Activated CD4-positive, alpha-beta T cell treated with anti-CD3 and anti-CD28 coated beads, Interleukin-2, amount 50 U/mL, for 4 hours (primary cell): ENCODE measurements around the gene CTBS.
"Not testable (repeated sequence)": the region's sequence is repeated elsewhere in the genome, so short reads cannot be mapped to it uniquely, and the experiment has no call there.

Experiments
- DNase-seq, 2 experiments: peaks; one replicate each; pipeline ENCODE4 v3.0.0-alpha.2; 2020

The CTBS gene

DNA sequence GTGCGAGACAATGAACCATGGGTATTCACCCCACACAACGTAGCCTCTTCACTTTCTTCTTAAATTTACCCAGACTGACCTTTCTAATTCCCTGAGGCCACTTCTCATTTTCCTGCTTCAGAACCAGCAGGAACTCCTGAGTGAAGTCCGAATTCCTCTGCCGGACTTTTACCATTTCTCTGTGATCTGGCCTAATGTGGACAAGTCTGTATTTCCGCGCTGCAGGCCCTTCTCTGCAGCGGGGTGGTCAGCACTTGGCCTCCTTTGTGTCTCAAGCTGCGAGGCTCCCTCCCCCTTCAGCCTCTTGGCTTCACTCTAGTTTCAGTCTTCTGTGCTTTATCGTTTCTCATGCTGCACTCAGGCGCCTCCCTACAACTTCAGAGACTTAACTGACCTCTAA, 9.4 kb upstream of the CTBS start:
- DNase-seq: no peak

DNA sequence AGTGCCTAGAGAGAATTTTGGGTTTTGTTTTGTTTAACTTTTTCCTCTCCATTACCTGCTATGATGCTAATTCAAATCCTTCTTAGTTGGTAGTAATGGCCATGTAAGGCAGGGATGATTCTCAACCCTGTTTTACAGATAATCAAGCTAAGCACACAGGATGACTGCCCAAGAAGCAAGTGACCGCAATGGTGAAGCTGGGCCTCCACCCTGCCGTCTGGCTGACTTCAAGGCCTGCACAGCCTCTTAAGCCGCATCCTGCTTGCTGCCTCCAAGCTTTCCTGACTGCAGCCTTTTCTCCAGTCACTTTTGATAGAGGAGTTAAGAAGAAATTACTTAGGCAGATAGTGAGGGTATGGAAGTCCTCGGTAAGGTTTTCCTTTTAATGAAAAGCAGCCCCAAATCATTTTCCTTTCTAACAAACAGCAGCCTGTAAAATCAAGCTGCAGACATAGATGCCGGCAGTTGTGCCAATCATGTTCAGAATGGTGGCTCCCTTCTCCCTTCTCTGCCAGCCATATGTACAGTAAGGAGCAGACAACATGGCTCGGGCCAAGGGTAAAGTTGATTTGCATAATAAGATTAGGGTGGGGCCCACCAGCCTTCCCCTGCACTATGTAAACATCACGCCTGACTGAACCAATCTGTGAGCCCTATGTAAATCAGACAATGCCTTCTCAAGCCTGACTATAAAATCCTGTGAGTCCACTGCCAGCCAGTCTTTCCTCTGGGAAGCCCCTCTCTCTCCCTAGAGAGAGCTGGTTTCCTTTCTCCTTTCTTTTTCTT, 8.8 kb upstream of the CTBS start:
- DNase-seq: no peak

DNA sequence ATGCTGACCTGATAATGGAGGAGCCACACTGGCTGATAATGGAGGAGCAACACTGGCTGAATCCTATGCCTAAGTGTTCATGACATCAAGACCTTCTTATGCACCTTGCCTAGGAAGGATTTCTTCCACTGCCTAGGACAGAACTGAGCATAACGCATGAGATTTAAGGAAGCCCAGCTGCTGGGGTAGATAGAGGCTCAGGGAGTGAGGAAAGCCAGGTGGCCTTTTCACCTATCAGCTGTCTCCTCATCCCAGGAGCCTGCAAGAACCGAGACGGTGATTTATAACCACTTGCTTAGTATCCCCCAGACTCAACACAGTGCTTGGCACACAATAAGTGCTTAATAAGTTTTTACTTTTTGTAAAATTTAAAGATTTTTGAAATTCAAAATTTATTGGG, 7.4 kb upstream of the CTBS start:
- no peak for DNase-seq

DNA sequence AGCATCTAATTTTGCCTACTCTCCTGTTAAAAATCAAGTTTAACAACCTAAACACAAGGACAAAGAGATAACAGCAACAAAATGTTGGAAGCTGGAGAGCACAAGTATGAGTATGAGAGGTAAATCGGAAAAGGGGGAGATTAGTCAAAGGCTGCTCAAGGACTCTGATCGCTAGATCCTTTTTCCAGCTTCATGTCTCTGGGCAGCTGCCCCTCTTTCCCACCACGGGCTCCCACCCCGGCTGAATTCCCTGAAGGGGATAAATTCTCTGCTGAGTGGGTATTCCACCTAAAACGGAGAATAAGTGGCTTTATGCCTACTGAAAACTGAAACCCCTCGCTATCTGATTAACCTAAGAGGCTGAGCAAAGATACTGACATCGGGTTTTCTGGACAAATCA, 696 bp upstream of the CTBS start:
- no peak for DNase-seq

DNA sequence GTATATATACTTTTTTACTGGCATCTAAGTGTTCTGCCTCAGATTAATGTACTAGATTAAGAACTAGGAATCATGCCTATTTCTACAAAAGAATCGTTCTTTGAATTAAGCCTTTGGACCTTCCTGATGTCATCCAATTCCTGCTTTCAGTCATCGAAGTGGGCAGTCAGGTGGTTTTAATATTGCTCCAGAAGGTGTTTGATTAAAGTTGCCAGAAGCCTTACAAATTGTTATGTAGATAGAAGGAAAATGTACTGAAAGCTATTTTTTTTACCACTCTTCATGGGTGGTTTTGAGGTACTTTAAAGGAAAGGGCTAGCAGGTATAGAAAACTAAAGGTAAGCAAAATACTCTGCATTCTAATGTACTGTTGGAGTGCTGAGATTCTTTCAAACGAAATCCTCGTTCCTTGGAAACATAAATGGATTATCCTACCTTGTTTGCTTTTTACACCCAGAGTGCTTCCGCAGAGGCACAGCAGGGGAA, 716 bp downstream of the CTBS start:
- no peak for DNase-seq

- no peak for DNase-seq
Observed at GRCh38 chr1:84571150-84571535, 3.1 kb downstream of the CTBS start.

- no peak for DNase-seq
Observed at GRCh38 chr1:84570436-84571149, 3.6 kb downstream of the CTBS start.

- DNase-seq: no peak
Observed at GRCh38 chr1:84569216-84569615, 5.0 kb downstream of the CTBS start.

DNA sequence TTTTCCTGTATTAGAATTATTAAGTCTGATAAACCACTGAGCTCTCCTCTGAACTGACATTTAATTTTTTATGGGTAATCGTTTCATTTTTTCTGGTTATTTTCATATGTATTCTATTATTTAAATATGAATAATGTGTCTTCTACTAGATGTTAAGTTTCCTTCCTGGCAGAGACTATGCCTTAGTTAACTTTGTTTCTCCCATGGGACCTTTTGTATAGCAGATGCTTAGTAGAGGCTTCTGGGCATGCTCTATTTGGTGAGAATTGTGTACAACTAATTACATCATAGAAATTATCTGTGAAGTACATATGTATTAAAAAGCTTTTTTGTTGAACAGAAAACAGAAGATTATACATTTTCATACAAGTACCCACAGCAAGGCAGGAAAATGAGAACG, 23.4 kb downstream of the CTBS start:
- DNase-seq: no peak

DNA sequence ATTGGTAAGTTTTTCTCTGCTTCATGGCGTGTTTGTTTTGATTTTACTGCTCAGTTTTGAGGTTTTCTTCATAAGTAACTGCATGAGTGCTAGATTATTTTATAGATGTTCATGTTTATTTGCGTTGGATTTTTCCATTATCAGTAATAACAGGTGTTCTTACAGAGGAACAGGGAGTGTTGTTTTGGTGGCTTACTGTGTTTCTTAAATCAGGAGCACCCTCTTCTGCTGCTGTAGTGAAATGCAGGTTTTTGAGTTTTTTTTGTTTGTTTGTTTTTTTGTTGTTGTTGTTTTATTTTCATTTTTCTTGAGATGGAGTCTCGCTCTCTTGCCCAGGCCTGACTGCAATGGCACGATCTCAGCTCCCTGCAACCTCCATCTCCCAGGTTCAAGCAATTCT, 32.6 kb downstream of the CTBS start:
- DNase-seq: no peak

- DNase-seq: no peak
Observed at GRCh38 chr1:84540759-84541158, 33.5 kb downstream of the CTBS start.

DNA sequence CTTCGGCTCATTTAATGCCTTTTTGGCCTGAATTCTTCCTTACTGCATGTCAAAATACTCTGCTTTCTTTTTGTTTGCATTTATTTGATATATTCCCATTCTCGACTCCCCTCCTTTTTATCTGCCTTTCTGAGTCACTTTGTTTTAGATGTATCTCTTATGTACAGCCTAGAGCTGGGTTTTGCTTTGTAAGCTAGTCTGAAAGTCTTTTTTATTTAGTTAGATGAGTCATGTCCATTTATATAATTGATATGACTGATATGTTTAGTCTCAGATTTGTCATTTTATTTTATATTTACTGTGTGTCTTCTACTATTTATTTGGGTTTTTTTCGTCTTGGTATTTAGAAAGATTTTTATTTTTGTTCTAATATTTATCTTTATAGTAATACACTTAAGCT, 34.3 kb downstream of the CTBS start:
- no peak for DNase-seq

GRCh38 chr1:84538599-84538998, 35.6 kb downstream of the CTBS start:
- DNase-seq: no peak

DNA sequence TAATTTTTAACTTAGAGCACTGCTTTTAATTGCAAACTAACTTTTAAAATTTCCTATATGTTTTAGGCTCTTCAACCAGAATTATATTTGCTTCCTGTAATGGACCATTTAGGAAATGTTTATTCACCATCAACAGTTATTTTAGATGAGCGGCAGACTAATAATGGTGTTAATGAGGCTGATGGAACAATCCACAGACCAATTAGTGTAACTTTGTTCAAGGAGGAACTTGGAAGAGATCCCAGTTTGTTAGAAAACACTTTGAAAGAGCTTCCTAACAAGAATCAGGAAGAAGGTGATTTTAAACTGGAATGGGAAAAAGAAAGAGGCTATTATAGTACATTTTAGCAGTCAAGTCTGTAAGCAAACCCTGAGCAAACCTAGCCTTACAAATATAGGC, 48.5 kb downstream of the CTBS start:
- no peak for DNase-seq

DNA sequence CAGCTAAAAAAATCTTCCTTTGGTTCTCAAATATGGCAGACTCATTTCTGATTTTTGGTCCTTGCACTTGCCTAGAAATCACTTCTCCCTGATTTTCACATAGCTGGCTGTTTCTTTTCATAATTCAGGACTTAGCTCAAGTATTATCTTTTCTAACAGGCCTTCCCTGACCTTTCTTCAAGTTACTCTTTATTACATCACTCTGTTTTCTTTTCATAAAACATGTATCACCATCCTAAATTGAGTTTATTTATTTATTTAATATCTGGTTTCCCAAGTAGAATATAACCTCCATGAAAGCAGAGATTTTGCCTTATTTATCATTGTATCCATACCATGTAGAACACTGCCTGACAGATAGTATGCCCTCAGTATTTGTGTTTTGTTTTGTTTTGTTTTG, 49.6 kb downstream of the CTBS start:
- DNase-seq: no peak

DNA sequence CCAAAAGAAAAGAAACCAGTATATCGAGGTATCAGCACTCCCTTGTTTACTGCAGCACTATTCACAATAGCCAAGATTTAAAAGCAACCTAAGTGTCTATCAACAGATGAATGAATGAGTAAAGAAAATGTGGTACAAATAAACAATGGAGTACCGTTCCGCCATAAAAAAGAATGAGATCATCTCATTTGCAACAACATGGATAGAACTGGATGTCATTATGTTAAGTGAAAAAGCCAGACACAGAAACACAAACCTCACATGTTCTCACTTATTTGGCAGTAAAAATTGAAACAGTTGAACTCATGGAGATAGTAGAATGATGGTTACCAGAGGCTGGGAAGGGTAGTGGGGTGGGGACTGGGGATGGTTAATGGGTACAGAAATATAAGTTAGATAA, 63.6 kb downstream of the CTBS start:
- DNase-seq: no peak

GRCh38 chr1:84510165-84510564, 64.1 kb downstream of the CTBS start:
- DNase-seq: no peak

DNA sequence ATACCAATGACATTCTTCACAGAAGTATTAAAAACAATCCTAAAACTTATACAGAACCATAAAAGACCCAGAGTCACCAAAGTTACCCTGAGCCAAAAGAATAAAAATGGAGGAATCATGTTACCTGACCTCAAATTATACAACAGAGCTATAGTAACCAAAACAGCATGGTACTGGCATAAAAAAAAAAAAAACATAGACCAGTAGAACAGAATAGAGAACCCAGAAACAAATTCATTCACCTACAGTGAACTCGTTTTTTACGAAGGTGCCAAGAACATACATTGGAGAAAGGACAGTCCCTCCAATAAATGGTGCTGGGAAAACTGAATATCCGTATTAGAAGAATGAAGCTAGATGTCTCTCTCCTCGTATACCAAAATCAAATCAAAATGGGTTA, 65.2 kb downstream of the CTBS start:
- DNase-seq: no peak

- DNase-seq: no peak
Observed at GRCh38 chr1:84508510-84508909, 65.7 kb downstream of the CTBS start.

DNA sequence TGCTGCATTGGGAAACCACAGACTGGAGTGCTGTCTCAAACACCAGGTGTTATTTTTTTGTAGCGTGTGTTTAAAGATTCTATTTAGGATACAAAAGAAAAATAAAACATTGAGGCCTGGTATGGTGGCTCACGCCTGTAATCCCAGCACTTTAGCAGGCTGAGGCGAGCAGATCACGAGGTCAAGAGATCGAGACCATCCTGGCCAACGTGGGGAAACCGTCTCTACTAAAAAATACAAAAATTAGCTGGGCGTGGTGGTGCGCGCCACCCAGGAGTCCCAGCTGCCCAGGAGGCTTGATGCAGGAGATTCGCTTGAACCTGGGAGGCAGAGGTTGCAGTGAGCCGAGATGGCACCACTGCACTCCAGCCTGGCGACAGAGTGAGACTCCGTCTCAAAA, 66.4 kb downstream of the CTBS start:
- not testable (repeated sequence) for DNase-seq

DNA sequence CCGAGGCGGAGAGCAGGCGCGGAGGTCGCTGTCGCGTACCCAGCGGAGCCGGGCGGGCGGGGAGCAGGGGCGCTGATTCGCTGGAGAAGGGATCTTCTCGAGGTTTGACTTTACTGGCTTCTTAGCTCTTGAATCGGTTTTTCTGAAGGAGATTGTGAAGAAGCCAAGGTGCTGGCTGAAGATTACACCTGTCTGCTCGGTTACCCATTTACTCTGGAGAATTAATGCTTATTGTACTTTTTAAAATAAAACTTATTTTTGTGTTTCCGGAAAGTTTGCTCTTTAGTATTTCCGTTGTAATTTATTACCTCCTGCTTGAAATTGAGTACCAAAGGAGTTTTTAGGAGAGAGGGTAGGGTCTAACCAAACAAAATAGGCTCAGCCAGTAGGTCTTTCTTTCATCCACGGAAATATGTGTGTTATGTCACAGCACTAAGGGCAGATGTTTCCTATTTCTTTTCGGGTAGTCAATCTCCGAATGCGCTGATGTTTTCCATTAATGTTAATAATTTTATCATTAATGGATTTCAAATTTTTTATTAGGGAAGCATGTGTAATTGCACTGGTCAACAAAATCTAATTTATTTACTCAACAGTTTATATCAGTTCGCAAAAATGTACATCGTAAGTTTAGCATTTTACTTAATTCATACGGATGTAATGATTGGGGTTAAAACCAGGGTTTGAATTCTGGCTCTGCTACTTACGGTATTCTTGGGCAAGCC, 67.3 kb downstream of the CTBS start:
- no peak for DNase-seq

DNA sequence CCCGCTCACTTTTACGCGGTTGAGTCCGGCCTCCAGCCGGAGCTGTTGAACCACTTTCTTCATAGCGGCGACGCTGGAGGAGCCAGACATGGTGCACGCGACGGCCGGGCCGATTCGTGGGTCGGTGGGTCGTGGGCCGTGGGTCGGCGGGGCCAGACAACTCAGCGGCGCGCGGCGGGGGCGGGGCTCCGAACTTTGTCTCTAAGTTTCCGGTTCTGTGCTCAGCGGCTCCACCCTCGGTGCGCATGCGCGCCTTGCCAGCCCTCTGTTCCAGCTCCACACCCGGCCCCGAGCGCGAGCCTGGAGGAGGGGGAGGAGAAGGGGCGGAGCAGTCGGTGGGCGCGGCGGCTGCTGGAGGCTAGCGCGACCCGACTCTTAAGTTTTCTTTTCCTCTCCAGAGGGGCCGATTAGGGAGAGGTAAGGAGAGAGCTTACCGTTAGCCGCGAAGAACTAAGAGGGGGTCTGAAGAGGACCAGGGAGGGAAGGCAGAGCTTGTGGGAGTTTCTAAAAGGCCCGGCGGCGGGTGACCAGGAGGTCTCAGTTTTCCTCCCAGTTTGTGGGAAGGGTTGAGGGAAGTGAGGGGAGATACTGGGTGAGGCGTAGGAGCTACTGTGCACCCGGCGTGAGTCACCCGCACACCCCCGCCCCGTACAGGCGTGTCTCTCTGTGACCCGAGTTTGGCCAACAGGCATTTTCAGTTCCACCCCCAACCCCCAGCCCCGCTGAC, 68.1 kb downstream of the CTBS start, which contains the start of the genes GNG5 and SPATA1:
TSS of gene GNG5 (minus strand) at position 580 of the 727 bp plus-strand sequence. CDS start at position 90, 490 bp downstream.
TSS of gene SPATA1 (plus strand) at position 385 of the 727 bp plus-strand sequence. CDS start 9,974 bp downstream, outside the sequence.
- peak; percentile 97 for DNase-seq

GRCh38 chr1:84505493-84506001, 68.7 kb downstream of the CTBS start:
- no peak for DNase-seq
